Tibial nerve (tissue), 4 donors: ENCODE measurements around the gene BTBD9.

ENCODE experiments used
- CTCF ChIP-seq, 5 experiments: fragments of 200-600 bp in 3 of 5; fragments of 450-650 bp in 2 of 5; sonication (generic) in 3 of 5; IDR thresholded peaks; one replicate each; pipeline ENCODE4 v1.5.1; 2016 to 2019; ENCODE audit warnings: antibody characterized with exemption in 5 of 5, mild to moderate bottlenecking in 3 of 5, moderate library complexity in 2 of 5
- EP300 ChIP-seq, 2 donors: sonication (generic); formaldehyde crosslinking; IDR thresholded peaks; one replicate each; pipeline ENCODE4 v1.6.1; 2017; ENCODE audit warnings: antibody characterized with exemption in 2 of 2, mild to moderate bottlenecking in 1 of 2
- POLR2A ChIP-seq, 2 donors: fragments of 450-650 bp; IDR thresholded peaks; one replicate each; pipeline ENCODE4 v1.6.1; 2017; ENCODE audit warnings: antibody characterized with exemption in 2 of 2, mild to moderate bottlenecking in 2 of 2, moderate library complexity in 2 of 2

GRCh38 chr6:38185752-38186151 lies 454.0 kb downstream of the BTBD9 start:
- TF ChIP-seq CTCF (IDR thresholded peaks at IDR 0.05) (no peak), POLR2A (IDR thresholded peaks at IDR 0.05) (no peak), EP300 (IDR thresholded peaks at IDR 0.05) (no peak)
